ENCODE measurements around the gene MFSD1. TPM values are rescaled to one million over a fixed set of nuclear protein-coding genes. Genes with fewer than 3 reads are reported as not detected.
"Not testable (repeated sequence)": the region's sequence is repeated elsewhere in the genome, so short reads cannot be mapped to it uniquely, and the experiment has no call there.

MFSD1 gene
- polyA plus RNA-seq, 1 donor = 25.6 TPM

GRCh38 chr3:158777161-158777873 lies 24.5 kb upstream of the MFSD1 start:
- no peak for DNase-seq

GRCh38 chr3:158780766-158781165 lies 21.1 kb upstream of the MFSD1 start:
- no peak for DNase-seq

- DNase-seq = no peak
These were observed 20.7 kb upstream of the MFSD1 start for GRCh38 chr3:158781191-158781590.

GRCh38 chr3:158781849-158782248 lies 20.0 kb upstream of the MFSD1 start:
- DNase-seq = no peak

GRCh38 chr3:158782283-158782989 lies 19.4 kb upstream of the MFSD1 start:
- DNase-seq = no peak

GRCh38 chr3:158783051-158783450 lies 18.8 kb upstream of the MFSD1 start:
- no peak for DNase-seq

GRCh38 chr3:158785972-158786371 lies 15.9 kb upstream of the MFSD1 start:
- DNase-seq = no peak

GRCh38 chr3:158788446-158788845 lies 13.4 kb upstream of the MFSD1 start:
- DNase-seq = no peak

GRCh38 chr3:158789592-158789991 lies 12.3 kb upstream of the MFSD1 start:
- peak; percentile 58 for DNase-seq

GRCh38 chr3:158790901-158791589 lies 10.8 kb upstream of the MFSD1 start:
- DNase-seq = peak; percentile 76

GRCh38 chr3:158791590-158791920 lies 10.3 kb upstream of the MFSD1 start:
- DNase-seq = not testable (repeated sequence)

GRCh38 chr3:158792709-158793108 lies 9.1 kb upstream of the MFSD1 start:
- DNase-seq = no peak

GRCh38 chr3:158794206-158794605 lies 7.6 kb upstream of the MFSD1 start:
- DNase-seq = no peak

GRCh38 chr3:158794936-158795518 lies 6.8 kb upstream of the MFSD1 start:
- no peak for DNase-seq

- DNase-seq = no peak
These were observed 653 bp upstream of the MFSD1 start for GRCh38 chr3:158801201-158801600.

- DNase-seq = no peak
These were observed 785 bp downstream of the MFSD1 start for GRCh38 chr3:158802409-158803268.

GRCh38 chr3:158804441-158804840 lies 2.6 kb downstream of the MFSD1 start:
- no peak for DNase-seq

GRCh38 chr3:158808697-158809096 lies 6.8 kb downstream of the MFSD1 start:
- no peak for DNase-seq

GRCh38 chr3:158809642-158810041 lies 7.8 kb downstream of the MFSD1 start:
- no peak for DNase-seq

- no peak for DNase-seq
These were observed 9.2 kb downstream of the MFSD1 start for GRCh38 chr3:158810823-158811724.

GRCh38 chr3:158819282-158819681 lies 17.4 kb downstream of the MFSD1 start:
- DNase-seq = no peak
